Measurements from ENCODE around the gene PIP5KL1.
A peak's percentile ranks its signal among the peaks of the same experiment; 100 is the strongest.

PIP5KL1 gene

DNA sequence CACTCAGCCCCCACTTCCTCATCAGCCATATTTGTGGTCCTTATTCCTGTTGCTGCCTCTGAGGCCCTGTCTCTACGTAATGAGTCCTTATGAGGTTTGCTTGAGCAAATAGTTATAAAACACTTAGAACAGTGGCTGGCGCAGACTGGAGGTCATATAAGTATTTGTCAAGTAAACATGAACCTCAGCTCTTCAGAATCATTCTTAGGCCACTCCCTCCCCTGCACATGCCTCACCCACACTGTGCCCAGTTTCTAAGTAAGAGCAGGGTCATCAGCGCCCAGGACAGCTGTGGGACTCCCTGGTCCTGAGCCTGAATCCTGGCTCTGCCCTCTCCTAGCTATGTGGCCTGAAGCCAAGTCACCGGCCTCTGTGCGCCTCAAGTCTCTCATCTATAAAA lies 17.7 kb downstream of the PIP5KL1 start:
- DNase-seq, result no peak

DNA sequence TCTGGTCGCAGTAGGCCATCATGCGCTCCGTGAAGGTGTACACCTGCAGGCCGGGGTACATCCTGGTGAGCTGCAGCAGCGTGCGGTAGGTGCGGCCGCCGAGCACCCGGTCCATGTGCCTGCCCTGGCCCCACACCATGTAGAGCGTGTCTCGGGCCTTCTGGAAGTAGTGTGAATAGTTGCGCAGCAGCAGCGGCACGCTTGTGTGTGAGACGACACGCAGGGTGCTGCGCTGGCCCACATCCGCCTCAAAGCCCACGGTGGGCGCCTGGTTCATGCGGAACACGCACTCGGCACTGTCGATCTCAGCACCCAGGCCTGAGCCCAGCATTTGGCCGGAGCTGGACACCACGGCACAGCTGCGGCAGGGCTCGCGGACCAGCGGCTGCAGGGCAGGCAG lies 18.3 kb downstream of the PIP5KL1 start:
- no peak for DNase-seq

DNA sequence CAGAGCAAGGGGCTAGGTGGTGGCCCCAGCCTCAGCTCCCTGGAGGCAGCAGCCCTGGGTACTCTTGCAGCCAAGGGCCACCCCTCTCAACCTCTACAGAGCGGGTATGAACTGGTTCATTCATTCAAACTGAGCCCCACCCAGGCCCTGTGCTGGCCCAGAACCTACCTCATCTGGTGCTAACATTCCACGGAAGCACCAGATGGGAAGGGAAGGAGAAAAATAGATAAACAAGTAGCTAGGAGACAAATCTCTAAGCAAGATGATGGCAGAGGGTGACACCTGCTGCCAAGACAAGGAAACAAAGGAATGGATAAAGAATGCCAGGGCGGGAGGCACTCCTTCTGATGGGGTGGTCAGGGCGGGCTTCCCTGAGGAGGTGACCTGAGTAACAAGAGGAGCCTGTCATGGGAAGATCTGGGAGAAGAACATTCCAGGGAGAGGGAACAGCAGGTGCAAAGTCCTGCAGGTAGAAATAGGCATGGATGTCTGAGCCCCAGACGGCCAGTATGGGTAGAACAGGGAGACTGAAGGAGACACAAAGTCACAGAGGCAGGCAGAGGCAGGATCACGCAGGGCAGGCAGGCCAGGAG lies 19.9 kb downstream of the PIP5KL1 start:
- DNase-seq, result no peak

DNA sequence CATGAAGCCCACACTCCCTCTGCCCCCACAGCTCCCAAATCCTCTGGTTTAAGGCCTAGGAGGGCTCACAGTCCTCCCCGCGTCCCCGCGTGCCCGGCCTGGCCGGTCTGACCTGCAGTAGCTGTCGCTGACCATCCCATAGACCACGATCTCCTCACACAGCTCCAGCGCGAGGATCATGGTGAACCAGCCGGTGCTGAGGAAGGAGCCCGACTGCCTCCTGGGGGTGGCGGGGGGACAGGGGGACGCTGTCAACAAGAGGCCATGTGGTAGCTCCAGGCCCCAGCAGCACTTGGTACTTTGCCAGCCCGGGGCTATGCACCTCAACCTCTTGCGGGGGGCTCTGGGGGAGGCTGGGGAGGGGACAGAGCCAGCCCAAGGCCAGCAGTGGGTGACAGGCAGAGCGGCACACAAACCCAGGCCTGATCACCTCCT lies 20.7 kb downstream of the PIP5KL1 start:
- DNase-seq, result no peak

DNA sequence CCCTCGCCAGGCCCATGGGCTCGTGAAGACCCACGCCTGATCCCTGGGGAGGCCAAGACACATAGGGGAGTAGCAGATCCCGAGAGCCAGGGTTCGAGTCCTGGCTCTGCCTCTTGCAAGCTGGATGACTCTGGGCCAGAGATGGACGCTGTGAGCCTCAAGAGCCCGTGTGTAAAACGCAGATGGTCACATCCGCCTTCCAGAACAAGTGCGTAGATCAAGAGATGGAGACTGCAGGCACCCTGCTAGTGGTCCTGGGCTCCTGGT lies 22.0 kb downstream of the PIP5KL1 start:
- no peak for DNase-seq

DNA sequence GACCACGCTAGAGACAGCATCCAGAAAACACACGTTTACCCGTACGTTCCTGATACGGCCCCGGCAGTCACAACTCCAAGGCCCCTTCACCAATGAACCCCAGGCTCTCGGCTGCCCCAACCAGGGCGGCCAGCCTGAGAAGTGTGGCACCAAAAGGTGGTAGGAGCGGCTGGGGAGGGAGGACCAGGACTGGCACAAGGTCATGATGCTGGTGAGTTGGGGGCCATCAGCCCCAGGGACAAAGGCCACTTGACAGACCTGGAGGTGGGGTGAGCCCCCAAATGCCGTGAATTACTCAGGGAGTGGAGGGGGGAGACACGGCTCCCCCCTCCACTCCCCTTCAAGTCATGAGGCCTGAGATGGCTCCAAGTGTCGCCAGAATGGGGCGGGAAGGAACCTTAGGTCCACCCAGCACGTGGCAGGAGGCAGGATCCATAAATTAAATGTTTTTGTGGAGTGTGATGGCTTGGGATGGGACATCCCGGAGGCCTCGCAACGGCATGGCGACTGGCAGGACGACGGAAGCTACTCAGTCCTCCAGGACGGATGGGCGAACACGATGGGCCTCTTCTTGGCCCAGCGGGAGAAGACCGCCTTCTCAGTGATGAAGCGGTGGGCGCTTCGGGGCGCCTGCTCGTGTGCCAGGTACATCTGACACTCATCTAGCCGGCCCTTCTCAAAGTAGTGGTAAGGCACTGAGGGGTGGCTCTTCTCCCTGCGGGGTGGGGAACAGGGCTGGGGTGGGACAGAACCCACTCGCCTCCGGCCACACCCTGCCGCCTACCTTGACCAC lies 22.5 kb downstream of the PIP5KL1 start:
- no peak for DNase-seq

DNA sequence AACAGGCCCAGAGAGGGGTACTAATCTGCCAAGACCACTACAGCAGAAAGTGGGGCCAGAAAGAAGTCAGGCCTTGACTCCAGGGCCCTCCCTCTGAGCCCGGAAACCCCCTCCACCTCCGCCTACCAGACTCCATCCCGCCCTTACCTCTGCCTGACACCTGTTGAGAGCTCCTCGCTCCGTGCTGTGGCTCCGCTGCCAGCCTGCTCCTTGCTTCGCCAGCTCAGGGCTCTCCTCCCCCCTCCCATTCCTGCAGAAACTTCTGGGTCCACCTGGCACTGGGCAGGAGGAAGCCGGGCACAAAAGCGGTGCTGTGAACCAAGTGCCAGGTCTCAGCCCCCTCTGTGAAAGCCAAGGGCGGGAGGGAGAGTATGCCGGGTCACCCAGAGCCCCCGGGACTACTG lies 24.8 kb downstream of the PIP5KL1 start:
- DNase-seq, result peak; percentile 61

DNA sequence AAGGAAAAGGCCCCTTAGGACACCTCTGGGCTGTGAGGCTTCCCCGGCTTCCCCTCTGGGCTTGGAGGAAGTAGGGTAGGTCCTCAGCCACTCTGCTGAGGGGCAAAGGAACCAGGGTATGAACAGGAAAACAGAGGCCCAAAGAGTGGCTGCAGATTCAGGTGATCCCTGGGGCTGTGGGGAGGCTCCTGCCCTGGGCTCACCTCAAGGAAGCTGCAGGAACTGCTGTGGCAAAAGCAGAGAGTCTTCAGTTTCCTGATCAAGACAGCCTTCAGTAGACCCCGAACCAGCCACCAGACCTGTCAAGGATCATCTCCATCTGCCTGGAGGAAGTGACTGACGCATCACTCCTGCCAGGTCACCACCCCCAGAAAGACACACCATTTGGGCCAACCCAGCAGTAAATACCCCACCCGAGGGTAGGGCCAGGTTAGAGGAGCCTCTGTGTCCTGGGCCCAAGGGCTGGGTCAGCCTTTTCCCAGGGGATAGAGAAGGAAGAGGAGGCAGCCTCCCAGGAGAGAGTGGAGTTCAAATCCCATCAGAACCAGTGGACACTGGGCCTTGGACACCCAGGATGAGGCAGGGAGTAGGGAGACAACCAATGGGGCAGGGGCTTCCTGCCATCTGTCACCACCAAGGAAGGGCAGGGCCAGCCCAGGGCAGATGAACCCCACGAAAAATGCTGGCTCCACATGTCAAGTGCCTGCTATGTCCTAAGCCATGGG lies 25.4 kb downstream of the PIP5KL1 start:
- peak; percentile 59 for DNase-seq

DNA sequence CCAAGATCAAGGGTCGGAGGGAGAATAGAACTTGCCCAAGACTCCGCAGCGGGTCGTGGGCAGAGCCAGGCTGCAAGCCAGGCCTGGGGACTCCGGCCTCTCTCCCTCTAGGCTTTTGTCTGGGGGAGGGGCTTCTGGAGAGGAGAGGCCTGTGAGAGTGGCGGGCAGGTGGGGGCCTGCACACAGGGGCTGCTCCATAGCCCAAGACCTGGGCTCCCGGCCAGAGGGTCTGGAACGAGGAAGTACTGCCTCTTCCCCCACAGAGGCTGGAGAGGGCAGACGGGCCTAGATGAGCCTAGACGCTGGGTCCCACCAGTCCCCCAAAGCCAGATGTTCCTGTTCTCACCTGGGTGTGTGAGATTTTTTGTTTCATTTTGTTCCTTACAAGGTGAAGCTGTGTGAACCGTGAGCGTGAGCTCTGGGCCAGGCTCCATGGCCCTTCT lies 26.0 kb downstream of the PIP5KL1 start:
- no peak for DNase-seq

DNA sequence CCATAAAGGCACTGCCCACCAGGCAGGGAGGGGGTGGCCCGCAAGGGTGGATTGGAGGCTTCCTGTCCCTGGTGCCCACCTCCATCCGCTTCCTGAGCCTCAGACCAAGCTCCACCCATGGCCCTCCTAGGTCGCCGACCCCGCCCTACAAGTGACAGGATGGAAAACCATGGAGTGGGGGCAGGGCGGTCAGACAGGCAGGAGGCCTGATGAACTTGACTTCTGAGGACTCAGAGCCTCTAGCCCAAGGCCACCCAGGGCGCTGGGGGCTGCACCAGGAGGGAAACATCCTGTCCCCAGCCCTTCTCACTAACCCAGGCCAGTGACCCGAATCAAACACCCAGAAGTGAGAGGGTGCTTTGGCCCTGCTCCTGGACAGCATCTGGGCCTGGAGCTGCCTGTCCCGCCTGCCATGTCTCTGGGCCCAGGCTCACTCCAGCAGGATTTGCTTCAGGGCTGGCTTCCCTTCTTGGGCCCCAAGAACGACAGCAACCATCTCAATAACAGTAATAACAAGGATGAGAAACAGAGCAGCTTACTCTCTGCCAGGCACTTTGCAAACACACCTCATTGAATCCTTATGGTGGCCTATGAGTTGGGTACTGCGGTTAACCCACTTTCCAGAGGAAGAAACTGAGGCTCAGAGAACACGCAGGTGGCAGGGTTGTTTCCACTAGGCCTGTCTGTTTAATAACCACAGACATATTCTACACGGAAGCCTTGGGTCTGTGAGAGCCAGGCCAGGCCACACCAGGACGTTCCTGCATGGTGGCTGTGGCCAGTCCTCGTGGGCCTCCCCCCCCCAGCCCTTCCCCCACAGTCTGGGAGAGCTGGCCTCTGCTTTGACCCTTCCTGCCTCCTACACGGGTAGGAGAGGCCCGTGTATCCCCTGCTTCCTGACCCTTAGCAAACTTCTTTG lies 26.8 kb downstream of the PIP5KL1 start:
- peak; percentile 90 for DNase-seq

DNA sequence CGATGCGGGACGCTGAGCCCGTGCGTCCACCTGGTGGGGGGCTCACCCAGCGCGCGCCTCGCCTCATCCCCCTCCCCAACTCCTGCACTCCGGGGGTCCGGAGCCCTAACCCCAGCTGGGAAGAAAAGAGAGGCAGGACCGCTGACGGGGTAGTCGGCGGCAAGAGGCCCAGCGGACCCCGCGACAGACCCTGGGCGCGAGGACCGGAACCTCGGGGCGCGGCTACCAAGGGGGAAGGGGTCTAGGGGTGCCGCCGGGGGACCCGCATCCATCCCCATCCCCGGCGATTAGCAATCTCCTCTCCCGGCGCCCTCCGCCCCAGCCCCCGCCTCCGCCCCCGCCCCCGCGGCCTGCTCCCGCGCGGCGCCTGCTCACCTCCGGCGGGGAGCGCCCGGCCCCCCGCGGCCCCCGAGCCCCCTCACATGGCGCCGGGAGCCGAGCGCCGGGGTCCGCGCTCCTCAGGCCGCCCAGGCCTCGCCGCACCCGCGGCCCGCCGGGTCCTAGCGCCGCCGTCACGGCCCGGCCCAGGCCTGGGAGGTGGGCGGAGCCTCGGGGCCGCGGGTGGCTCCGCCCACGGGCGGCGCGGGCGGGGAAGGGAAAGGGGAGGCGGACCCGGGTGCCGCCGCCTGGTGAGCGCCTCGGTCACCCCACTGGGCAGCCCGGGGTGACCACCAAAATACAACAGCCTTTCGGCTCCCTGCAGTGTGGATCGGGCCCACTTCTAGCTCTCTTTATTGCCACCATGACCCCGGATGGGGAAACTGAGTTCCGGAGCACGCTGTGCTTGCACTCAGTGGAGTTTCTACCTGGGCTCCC lies 31.2 kb downstream of the PIP5KL1 start, which contains the start of gene ST6GALNAC6:
TSS of gene ST6GALNAC6 (minus strand) at position 476 of the 816 bp plus-strand sequence. CDS start 1,622 bp downstream, outside the sequence.
- peak; percentile 81 for DNase-seq

DNA sequence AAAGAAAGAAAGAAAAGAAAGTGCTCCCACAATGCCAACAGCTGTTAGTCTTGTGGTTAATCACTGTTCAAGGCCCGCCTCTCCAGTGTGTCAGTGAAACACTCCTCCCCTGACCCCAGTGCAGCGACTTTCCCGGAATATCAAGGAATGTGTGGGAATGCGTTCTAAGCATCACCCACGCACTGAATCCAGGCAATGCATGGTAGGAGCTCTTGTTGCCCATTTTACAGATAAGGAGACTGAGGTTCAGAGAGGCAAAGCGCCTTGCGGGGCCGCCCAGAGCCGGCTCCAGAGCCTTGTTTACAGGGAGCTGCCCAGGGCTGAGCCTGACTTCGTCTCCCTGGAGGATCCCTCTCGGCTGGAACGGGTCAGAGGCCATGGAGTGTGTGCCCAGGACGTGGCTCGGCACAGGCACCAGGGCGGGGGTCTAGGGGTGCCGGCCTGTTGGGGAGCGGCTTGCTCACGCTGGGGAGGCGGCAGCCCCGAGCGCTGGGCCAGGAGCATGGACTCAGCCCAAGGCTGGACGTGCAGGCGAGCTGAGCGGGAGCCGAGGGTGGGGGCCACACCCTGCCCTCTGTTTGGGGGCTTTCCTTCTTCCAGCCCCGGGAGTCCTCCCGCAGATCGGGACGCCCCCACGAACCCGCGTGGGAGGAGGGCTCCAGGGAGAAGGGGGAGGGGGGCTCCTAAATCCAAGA lies 32.0 kb downstream of the PIP5KL1 start:
- no peak for DNase-seq

DNA sequence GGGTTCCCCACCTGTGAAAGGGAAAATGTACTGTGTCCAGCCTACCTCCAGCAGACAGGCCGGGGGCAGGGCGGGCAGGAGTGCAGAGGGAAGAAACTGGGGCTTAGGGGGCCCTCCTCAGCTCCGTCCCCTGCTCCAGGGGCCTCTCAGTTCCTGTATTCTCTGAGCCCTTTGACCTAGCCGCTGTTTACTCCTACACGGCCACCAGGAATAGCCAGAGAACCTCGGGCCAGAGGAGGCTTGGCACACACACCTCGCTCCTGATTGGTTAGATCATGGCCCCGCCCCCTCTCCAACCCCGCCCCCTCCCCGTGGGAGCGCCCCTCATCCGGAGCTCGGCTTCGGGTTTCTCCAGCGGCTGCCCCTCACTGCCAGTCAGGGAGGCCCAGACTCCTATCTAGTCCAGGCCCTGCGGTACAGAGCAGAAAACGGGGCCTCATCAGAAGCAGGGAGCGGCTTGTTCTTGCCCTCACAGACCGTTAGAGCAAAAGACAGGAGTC lies 33.3 kb downstream of the PIP5KL1 start:
- no peak for DNase-seq

DNA sequence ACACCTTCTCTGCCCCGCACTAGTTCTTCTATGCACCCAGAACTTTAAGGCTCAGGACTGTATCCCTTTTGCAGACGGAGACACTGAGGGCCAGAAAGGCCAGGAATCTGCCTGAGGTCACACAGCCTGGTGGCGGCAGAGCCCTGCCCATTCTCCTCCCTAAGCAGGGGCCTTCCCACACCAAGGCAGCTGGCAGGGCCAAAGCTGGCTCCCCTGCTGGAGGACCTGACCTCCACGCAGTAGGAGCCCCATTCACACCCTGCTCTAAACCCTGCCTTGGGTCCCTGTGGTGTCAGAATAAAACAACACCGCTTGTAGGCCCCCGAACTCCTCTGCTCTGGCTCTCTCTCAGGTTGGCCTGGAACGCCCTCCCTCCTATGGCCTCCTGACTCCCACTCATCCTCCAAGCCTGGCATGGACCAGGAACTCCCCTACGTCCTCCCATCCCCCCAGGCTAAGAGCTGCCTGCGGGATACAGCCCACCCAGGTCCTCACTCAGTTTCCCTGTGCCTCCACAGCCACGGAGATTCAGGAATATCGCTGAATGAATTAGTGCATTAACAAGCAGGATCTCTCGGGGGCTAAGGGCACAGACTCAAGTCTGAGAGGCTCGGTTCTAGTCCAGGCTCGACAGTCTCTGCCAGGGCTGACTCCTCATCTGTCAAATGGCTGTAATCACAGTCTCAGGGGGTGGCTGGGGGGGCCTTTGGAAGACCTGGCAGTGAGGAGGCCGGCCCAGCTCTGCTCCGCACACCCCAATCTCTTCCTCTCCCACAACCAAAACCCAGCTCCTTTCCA lies 34.0 kb downstream of the PIP5KL1 start:
- no peak for DNase-seq

DNA sequence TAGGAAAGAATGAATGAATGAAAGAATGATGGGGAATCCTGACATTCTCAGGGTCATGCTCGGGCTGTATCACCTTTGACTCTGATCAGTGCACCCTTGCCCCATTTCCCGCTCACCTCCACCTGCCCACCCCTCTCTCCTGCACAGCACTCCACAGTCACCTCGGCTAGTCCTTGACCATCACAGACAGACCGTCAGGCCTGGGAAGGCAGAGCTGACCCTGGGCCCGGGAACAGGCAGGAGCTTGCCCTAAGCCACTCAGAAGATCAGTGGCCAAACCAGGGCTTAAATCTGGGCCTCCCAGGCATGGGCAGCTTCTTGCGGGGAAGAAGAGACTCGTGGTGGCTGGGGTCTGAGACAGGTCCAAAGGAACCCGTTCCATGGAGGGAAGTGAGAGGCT lies 34.8 kb downstream of the PIP5KL1 start:
- DNase-seq, result no peak

DNA sequence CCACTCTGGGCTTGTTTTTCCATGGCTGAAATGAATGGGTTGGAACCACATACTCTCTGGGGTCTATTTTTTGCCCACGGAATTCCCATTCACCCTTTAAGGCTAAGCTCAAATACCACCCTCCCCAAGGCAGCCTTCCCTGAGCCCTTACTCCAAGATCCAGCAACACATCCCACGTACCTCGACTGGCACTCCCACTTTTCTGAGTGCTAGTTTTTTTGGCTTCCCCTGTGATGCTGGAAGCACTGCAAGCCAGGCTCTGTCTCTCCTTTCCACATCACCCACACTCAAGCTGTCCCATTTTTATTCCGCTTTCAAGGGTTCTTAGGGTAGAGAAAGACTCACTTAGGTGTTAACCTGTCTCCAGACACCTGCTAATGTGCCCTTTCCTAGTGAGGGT lies 37.2 kb downstream of the PIP5KL1 start:
- no peak for DNase-seq

DNA sequence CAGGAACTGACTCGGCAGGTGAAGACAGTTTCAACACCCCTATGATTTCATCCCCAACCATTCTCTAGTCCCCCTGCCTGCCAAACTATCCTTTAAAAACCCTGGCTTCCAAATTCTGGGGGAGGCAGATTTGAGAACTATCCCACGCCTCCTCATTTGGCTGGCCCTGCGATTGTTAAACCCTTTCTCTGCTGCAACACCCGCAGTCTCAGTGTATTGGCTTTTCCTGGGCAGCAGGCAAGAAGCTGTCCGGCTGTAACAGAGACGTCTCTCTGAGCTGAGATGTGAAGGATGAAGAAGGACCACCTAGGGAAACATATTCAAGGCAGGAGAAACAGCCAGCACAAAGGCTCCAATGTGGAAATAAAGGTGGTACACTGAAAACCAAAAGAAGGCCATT lies 37.7 kb downstream of the PIP5KL1 start:
- no peak for DNase-seq

DNA sequence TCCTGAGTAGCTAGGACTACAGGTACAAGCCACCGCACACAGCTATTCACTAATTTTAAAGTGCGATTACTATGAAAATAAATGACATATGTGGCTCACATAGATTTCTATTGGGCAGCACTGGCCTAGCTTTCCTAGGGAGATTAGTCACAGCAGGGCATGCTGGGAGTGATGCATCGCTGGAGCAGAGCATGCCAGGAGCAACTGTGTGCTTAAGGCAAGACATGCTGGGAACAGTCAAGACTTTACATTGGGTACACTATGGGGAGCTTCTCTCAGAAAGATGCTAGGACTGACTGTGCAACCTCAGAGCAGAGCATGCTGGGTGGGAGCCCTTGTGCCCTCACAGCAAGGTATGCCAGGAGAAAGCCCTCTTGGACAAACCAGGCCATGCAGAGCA lies 40.5 kb downstream of the PIP5KL1 start:
- no peak for DNase-seq

DNA sequence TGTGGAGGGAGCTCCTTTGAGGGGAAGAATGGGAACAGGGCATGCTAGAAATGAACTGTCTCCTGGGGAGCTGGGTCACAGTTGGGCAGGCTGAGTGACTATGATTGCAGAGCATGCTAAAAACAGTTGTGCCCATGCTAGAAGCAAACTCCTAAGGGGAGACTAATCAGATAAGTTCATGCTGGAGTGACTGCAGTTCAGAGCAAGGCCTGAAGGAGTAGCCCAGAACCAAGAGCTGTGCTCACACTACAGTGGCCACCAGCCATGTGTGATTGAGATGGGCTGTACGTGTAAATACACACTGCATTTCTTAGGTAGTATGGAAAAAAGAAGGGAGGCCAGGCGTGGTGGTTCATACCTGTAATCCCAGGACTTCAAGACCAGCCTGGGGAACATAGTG lies 42.8 kb downstream of the PIP5KL1 start:
- no peak for DNase-seq

DNA sequence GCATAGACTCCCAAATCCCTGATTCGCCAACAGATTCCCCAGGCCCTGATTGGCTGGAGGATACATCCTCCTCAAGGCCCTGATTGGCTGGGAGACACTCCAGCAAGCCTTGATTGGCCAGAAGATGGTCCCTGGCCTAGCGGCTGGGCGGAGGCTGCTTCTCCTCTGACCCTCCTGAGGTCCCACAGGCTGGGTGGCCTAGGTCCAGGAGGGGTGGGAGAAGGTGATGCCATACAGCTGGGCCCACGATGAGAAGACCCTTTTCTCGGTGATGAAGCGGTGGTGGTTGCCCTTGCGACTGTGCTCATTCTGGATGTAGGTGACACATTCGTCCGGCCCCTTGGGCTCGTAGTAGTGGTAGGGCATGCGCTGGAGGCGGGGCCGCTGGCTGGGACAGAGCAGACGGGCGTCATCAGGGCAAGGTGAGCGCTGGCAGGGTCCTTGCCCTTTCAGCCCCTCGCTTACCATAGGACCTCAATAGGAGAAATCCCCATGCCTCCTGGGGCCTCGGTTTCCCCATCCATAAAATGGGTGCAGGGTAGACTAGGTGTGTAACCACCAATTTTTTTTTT lies 44.1 kb downstream of the PIP5KL1 start:
- no peak for DNase-seq
